RKO (cell line): ENCODE data around the gene ITPKB.
"Not testable (repeated sequence)": the region's sequence is repeated elsewhere in the genome, so short reads cannot be mapped to it uniquely, and the experiment has no call there.

ENCODE experiments used
- DNase-seq: peaks from one replicate; pipeline ENCODE4 v3.0.0-alpha.2; 2016; ENCODE audit warnings: low spot score

Gene ITPKB

GRCh38 chr1:226622012-226622411, 117.1 kb downstream of the ITPKB start:
- no peak for DNase-seq

GRCh38 chr1:226619031-226619430, 120.1 kb downstream of the ITPKB start:
- DNase-seq, result no peak

- no peak for DNase-seq
Measured at GRCh38 chr1:226618380-226618779, 120.7 kb downstream of the ITPKB start.

- not testable (repeated sequence) for DNase-seq
Measured at GRCh38 chr1:226617719-226618118, 121.4 kb downstream of the ITPKB start.

GRCh38 chr1:226617109-226617508, 122.0 kb downstream of the ITPKB start:
- DNase-seq, result no peak

- DNase-seq, result no peak
Measured at GRCh38 chr1:226616636-226617035, 122.4 kb downstream of the ITPKB start.

GRCh38 chr1:226615876-226616275, 123.2 kb downstream of the ITPKB start:
- no peak for DNase-seq

- DNase-seq, result not testable (repeated sequence)
Measured at GRCh38 chr1:226611980-226612379, 127.1 kb downstream of the ITPKB start.

GRCh38 chr1:226611301-226611700, 127.8 kb downstream of the ITPKB start:
- no peak for DNase-seq

GRCh38 chr1:226610671-226611070, 128.4 kb downstream of the ITPKB start:
- DNase-seq, result no peak

GRCh38 chr1:226609836-226610455, 129.1 kb downstream of the ITPKB start:
- DNase-seq, result no peak

GRCh38 chr1:226608699-226609505, 130.2 kb downstream of the ITPKB start:
- peak; percentile 50 for DNase-seq

GRCh38 chr1:226607821-226608220, 131.3 kb downstream of the ITPKB start:
- no peak for DNase-seq

- DNase-seq, result no peak
Measured at GRCh38 chr1:226607268-226607660, 131.8 kb downstream of the ITPKB start.

GRCh38 chr1:226606311-226607267, 132.5 kb downstream of the ITPKB start:
- DNase-seq, result no peak

- DNase-seq, result no peak
Measured at GRCh38 chr1:226605318-226605950, 133.6 kb downstream of the ITPKB start.

- DNase-seq, result no peak
Measured at GRCh38 chr1:226604560-226605317, 134.3 kb downstream of the ITPKB start.

GRCh38 chr1:226603858-226604559, 135.1 kb downstream of the ITPKB start:
- DNase-seq, result no peak

GRCh38 chr1:226603022-226603857, 135.8 kb downstream of the ITPKB start:
- no peak for DNase-seq
